Osteocyte (in vitro differentiated cells): ENCODE results near the gene PRKCH. TPM values are rescaled to one million over a fixed set of nuclear protein-coding genes. Genes with fewer than 3 reads are reported as not detected.

Experiments used
- DNase-seq: peaks from one replicate; pipeline ENCODE4 v3.0.0; 2021; ENCODE audit warnings: mixed read lengths; ENCODE audit not compliant: unreplicated experiment; ENCODE audit errors: extremely low spot score
- H3K27ac Mint-ChIP-seq: one replicate; pipeline ENCODE4 v1.8.0; 2021; ENCODE audit warnings: mild to moderate bottlenecking, mixed read lengths; ENCODE audit not compliant: unreplicated experiment
- H3K27me3 Mint-ChIP-seq: one replicate; pipeline ENCODE4 v1.8.0; 2021; ENCODE audit warnings: mixed read lengths; ENCODE audit not compliant: unreplicated experiment
- H3K36me3 Mint-ChIP-seq: one replicate; pipeline ENCODE4 v1.8.0; 2021; ENCODE audit warnings: mixed read lengths; ENCODE audit not compliant: unreplicated experiment
- H3K4me1 Mint-ChIP-seq: one replicate; pipeline ENCODE4 v1.8.0; 2021; ENCODE audit warnings: mixed read lengths; ENCODE audit not compliant: unreplicated experiment
- H3K4me3 Mint-ChIP-seq: one replicate; pipeline ENCODE4 v1.8.0; 2021; ENCODE audit warnings: mild to moderate bottlenecking, moderate library complexity, mixed read lengths; ENCODE audit not compliant: unreplicated experiment
- H3K9me3 Mint-ChIP-seq: one replicate; pipeline ENCODE4 v1.8.0; 2021; ENCODE audit warnings: mixed read lengths; ENCODE audit not compliant: unreplicated experiment
- total RNA-seq: library from RNA; stranded (reverse); gene quantifications from 2 replicates; pipeline ENCODE4 v1.2.1, GENCODE V29; 2021
- TF ChIP-seq, protein P1 (sequence below): fragments of 200-600 bp; sonication (generic); IDR thresholded peaks from 2 replicates; pipeline ENCODE4 v1.5.0; 2021; ENCODE audit warnings: antibody characterized with exemption, mild to moderate bottlenecking, moderate library complexity

PRKCH gene
- total RNA-seq, 1 donor from 2014 or later, result 10.6 TPM

DNA sequence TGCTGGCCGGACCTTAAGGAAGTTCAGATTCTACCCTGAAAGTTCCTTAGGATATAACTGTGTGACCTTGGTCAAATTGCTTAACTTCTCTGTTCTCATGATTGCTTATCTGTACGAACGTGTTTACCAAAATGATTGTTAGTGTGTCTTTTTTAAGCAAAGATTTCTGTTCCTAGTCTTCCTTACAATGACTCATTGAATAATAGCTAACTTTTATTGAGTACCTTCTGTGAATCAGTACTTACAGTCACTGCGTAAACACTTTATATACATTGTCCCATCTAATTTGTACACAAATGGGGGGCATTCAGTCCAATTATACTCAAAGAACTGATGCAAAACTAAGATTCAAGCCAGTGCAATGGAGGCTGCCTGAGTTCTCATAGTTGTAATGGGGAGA, 36.0 kb upstream of the PRKCH start:
- TF ChIP-seq, protein P1, sequence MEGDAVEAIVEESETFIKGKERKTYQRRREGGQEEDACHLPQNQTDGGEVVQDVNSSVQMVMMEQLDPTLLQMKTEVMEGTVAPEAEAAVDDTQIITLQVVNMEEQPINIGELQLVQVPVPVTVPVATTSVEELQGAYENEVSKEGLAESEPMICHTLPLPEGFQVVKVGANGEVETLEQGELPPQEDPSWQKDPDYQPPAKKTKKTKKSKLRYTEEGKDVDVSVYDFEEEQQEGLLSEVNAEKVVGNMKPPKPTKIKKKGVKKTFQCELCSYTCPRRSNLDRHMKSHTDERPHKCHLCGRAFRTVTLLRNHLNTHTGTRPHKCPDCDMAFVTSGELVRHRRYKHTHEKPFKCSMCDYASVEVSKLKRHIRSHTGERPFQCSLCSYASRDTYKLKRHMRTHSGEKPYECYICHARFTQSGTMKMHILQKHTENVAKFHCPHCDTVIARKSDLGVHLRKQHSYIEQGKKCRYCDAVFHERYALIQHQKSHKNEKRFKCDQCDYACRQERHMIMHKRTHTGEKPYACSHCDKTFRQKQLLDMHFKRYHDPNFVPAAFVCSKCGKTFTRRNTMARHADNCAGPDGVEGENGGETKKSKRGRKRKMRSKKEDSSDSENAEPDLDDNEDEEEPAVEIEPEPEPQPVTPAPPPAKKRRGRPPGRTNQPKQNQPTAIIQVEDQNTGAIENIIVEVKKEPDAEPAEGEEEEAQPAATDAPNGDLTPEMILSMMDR, result no peak
- Mint-ChIP-seq H3K4me3 (no peak overlapping the region), H3K36me3 (peaks cover 1% of the 10 kb centered on the region), H3K9me3 (no peaks in the 10 kb centered on the region), H3K27me3 (no peaks in the 10 kb centered on the region), H3K27ac (no peak overlapping the region), H3K4me1 (peaks cover 22% of the 10 kb centered on the region)
- no peak for DNase-seq

DNA sequence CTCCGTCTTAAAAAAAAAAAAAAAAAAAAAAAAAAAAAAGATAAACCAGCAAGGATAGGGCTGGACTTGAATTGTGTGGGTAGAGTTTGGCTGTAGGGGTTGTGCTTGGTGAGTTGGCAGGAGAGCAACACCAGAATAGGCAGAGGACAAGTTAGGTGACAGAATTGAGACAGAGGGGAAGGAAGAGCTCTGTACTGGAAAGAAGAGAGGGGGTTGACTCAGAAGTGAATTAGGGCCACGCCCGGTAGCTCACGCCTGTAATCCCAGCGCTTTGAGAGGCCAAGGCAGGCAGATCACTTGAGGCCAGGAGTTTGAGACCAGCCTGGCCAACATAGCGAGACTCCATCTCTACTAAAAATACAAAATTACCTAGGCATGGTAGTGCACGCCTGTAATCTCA, 34.2 kb upstream of the PRKCH start:
- DNase-seq, result no peak
- H3K9me3 Mint-ChIP-seq, result no peaks in the 10 kb centered on the region
- no peaks in the 10 kb centered on the region for H3K36me3 Mint-ChIP-seq
- no peak overlapping the region for H3K4me3 Mint-ChIP-seq
- no peaks in the 10 kb centered on the region for H3K27me3 Mint-ChIP-seq
- peaks cover 13% of the 10 kb centered on the region for H3K4me1 Mint-ChIP-seq
- TF ChIP-seq, protein P1, result no peak
- no peak overlapping the region for H3K27ac Mint-ChIP-seq

DNA sequence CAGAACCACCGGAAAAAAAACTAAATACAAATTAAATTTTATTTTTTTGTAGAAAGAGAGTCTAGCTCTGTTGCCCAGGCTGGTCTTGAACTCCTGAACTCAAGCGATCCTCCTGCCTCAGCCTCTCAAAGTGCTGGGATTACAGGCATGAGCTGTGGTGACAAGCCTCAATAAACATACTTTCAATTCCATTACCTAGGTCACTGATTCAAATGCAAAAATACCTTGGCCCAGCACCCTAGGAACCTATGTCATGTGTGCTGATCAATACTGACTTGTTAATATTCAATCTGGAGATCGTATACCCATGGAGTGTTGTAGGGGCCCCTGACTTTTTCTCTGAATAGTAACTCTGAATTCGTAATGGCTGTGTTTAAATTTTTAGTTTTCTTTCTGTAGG, 33.2 kb upstream of the PRKCH start:
- TF ChIP-seq, protein P1, result no peak
- no peaks in the 10 kb centered on the region for H3K36me3 Mint-ChIP-seq
- no peak overlapping the region for H3K4me3 Mint-ChIP-seq
- no peaks in the 10 kb centered on the region for H3K9me3 Mint-ChIP-seq
- peak; percentile 17 for DNase-seq
- no peaks in the 10 kb centered on the region for H3K27me3 Mint-ChIP-seq
- H3K27ac Mint-ChIP-seq, result no peak overlapping the region
- H3K4me1 Mint-ChIP-seq, result peaks cover 13% of the 10 kb centered on the region

DNA sequence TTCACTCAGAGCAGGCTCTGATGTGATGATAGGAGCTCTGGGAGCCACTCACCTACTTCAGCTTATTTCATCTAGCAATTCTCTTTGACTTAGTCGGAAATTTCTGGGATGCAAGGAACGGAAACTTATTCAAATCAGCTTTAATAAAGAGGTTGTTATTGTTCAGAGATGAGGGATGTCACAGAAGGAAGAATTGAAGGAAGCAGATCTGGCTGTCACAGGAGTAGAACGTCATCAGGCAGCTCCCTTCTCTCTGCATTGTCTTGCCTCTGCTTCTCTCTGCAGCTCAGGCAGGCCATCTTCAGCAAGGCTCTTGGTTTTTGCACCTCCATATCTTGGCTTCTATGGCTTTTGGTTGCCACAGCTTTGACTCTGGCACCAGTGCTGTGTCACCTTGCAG, 32.7 kb upstream of the PRKCH start:
- H3K27me3 Mint-ChIP-seq, result no peaks in the 10 kb centered on the region
- H3K4me1 Mint-ChIP-seq, result peaks cover 13% of the 10 kb centered on the region
- H3K27ac Mint-ChIP-seq, result no peak overlapping the region
- DNase-seq, result peak; percentile 6
- H3K9me3 Mint-ChIP-seq, result no peaks in the 10 kb centered on the region
- H3K4me3 Mint-ChIP-seq, result no peak overlapping the region
- no peaks in the 10 kb centered on the region for H3K36me3 Mint-ChIP-seq
- TF ChIP-seq, protein P1, result no peak

DNA sequence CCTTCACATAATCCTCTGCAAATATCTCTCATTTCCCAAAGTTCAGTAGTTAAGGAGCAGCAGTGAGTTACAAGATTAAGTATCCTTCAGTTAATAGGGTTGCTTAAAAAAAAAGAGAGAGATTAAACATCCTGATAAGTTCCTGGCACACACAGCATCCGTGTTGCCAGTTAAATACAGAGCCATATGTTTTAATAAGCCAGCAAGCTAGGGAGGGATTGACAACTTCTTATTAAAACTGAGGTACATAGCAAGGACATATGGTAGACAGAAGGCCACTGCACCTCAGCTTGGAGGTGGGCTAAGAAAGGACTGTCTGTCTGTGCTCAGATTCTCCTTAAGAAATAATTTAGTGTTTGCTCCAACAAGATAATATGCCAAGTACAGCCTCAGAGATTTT, 30.7 kb upstream of the PRKCH start:
- Mint-ChIP-seq H3K27me3 (peaks cover under 1% of the 10 kb centered on the region), H3K36me3 (no peaks in the 10 kb centered on the region), H3K27ac (no peak overlapping the region), H3K4me1 (peaks cover 8% of the 10 kb centered on the region), H3K4me3 (no peak overlapping the region), H3K9me3 (no peaks in the 10 kb centered on the region)
- TF ChIP-seq, protein P1, result no peak
- no peak for DNase-seq
